Karpas-422 (cell line): ENCODE data around the gene MDH2. TPM values are rescaled to one million over a fixed set of nuclear protein-coding genes. Genes with fewer than 3 reads are reported as not detected.
"Not testable (repeated sequence)": the region's sequence is repeated elsewhere in the genome, so short reads cannot be mapped to it uniquely, and the experiment has no call there.

Experiments used
- DNase-seq: peaks from one replicate; pipeline ENCODE4 v3.0.0-alpha.2; 2015
- H2AFZ ChIP-seq: fragments of 200-600 bp; sonication (generic); 2 replicates; pipeline ENCODE4 v1.6.1; 2014; ENCODE audit warnings: antibody characterized with exemption, low read length, mixed read lengths
- H3K27ac ChIP-seq: fragments of 200-600 bp; sonication (generic); 2 replicates; pipeline ENCODE4 v1.5.1; 2014; ENCODE audit warnings: mild to moderate bottlenecking, low read length, moderate library complexity
- H3K27me3 ChIP-seq: fragments of 200-600 bp; sonication (generic); 2 replicates; pipeline ENCODE4 v1.6.1; 2014; ENCODE audit warnings: low read length, mixed read lengths
- H3K36me3 ChIP-seq: fragments of 200-600 bp; sonication (generic); 2 replicates; pipeline ENCODE4 v1.6.1; 2014; ENCODE audit warnings: low read length, mixed read lengths; ENCODE audit not compliant: insufficient read depth
- H3K4me1 ChIP-seq: fragments of 200-600 bp; sonication (generic); 2 replicates; pipeline ENCODE4 v1.6.1; 2014; ENCODE audit warnings: mild to moderate bottlenecking, low read length, mixed read lengths
- H3K4me2 ChIP-seq: fragments of 200-600 bp; sonication (generic); 2 replicates; pipeline ENCODE4 v1.6.1; 2014; ENCODE audit warnings: low read length, low read depth, mild to moderate bottlenecking; ENCODE audit not compliant: poor library complexity, severe bottlenecking
- H3K4me3 ChIP-seq: fragments of 200-600 bp; sonication (generic); 2 replicates; pipeline ENCODE4 v1.5.1; 2014; ENCODE audit warnings: mild to moderate bottlenecking, antibody characterized with exemption, low read length, mixed read lengths
- H3K79me2 ChIP-seq: fragments of 200-600 bp; sonication (generic); 2 replicates; pipeline ENCODE4 v1.6.1; 2014; ENCODE audit warnings: mild to moderate bottlenecking, low read length, mixed read lengths
- H3K9ac ChIP-seq: fragments of 200-600 bp; sonication (generic); 2 replicates; pipeline ENCODE4 v1.6.0; 2014; ENCODE audit warnings: low read length
- H3K9me2 ChIP-seq: fragments of 200-600 bp; sonication (generic), shearing (Covaris generic); replicated peaks from 2 replicates; pipeline ENCODE4 v1.6.0; 2014; ENCODE audit warnings: mild to moderate bottlenecking, low read length, moderate library complexity; ENCODE audit not compliant: insufficient read depth
- H3K9me3 ChIP-seq: fragments of 300-700, 200-600 bp; sonication (generic); 2 replicates; pipeline ENCODE4 v1.6.1; 2014; ENCODE audit warnings: low read length, mixed read lengths
- H4K20me1 ChIP-seq: fragments of 200-600 bp; sonication (generic); 2 replicates; pipeline ENCODE4 v1.6.1; 2014; ENCODE audit warnings: mild to moderate bottlenecking, antibody characterized with exemption, low read length, low read depth; ENCODE audit not compliant: insufficient read depth
- total RNA-seq: library from RNA; depleted of rRNA; stranded (reverse); fragments of >200 nt; shearing (Covaris generic); gene quantifications from 2 replicates; pipeline ENCODE4 v1.2.3, GENCODE V29; 2014; ENCODE audit warnings: low replicate concordance

MDH2 gene
- total RNA-seq, 1 experiment from 2014 or later, result 142 TPM

GRCh38 chr7:76029682-76030081 is 18.2 kb upstream of the MDH2 start:
- not testable (repeated sequence) for H3K4me1 ChIP-seq, H3K27me3 ChIP-seq, H3K79me2 ChIP-seq, H3K9me2 ChIP-seq, H3K9ac ChIP-seq, DNase-seq, H4K20me1 ChIP-seq, H3K27ac ChIP-seq, H3K4me3 ChIP-seq, H2AFZ ChIP-seq, H3K9me3 ChIP-seq, H3K4me2 ChIP-seq, H3K36me3 ChIP-seq

GRCh38 chr7:76031964-76032363 is 15.9 kb upstream of the MDH2 start:
- no peak overlapping the region for H3K9ac ChIP-seq
- no peaks in the 10 kb centered on the region for H3K9me2 ChIP-seq
- no peak overlapping the region for H3K4me2 ChIP-seq
- H3K27ac ChIP-seq, result no peak overlapping the region
- no peak overlapping the region for H3K4me3 ChIP-seq
- H3K9me3 ChIP-seq, result no peaks in the 10 kb centered on the region
- no peaks in the 10 kb centered on the region for H3K36me3 ChIP-seq
- H3K79me2 ChIP-seq, result no peaks in the 10 kb centered on the region
- H4K20me1 ChIP-seq, result no peaks in the 10 kb centered on the region
- no peak for DNase-seq
- no peaks in the 10 kb centered on the region for H3K27me3 ChIP-seq
- H2AFZ ChIP-seq, result no peak overlapping the region
- H3K4me1 ChIP-seq, result no peaks in the 10 kb centered on the region

GRCh38 chr7:76037310-76037709 is 10.6 kb upstream of the MDH2 start:
- H3K4me2 ChIP-seq, result no peak overlapping the region
- no peak overlapping the region for H2AFZ ChIP-seq
- no peak overlapping the region for H3K9ac ChIP-seq
- no peaks in the 10 kb centered on the region for H3K9me2 ChIP-seq
- no peaks in the 10 kb centered on the region for H3K36me3 ChIP-seq
- no peaks in the 10 kb centered on the region for H4K20me1 ChIP-seq
- H3K79me2 ChIP-seq, result peaks cover 10% of the 10 kb centered on the region
- no peak for DNase-seq
- no peak overlapping the region for H3K27ac ChIP-seq
- no peak overlapping the region for H3K4me3 ChIP-seq
- no peaks in the 10 kb centered on the region for H3K4me1 ChIP-seq
- H3K27me3 ChIP-seq, result no peaks in the 10 kb centered on the region
- no peaks in the 10 kb centered on the region for H3K9me3 ChIP-seq

- H3K36me3 ChIP-seq, result no peaks in the 10 kb centered on the region
- H3K27me3 ChIP-seq, result no peaks in the 10 kb centered on the region
- H4K20me1 ChIP-seq, result no peaks in the 10 kb centered on the region
- no peak overlapping the region for H3K27ac ChIP-seq
- H3K9me2 ChIP-seq, result no peaks in the 10 kb centered on the region
- no peaks in the 10 kb centered on the region for H3K9me3 ChIP-seq
- H3K4me1 ChIP-seq, result peaks cover 3% of the 10 kb centered on the region; the same call in 1 of the 2 replicates
- H3K4me2 ChIP-seq, result no peak overlapping the region
- DNase-seq, result no peak
- peaks cover 34% of the 10 kb centered on the region for H3K79me2 ChIP-seq
- no peak overlapping the region for H3K9ac ChIP-seq
- H2AFZ ChIP-seq, result no peak overlapping the region
- no peak overlapping the region for H3K4me3 ChIP-seq
Observed at GRCh38 chr7:76040126-76040525, 7.8 kb upstream of the MDH2 start.

- Histone ChIP-seq H2AFZ (no peak overlapping the region), H3K27me3 (no peaks in the 10 kb centered on the region), H3K4me1 (peaks cover 21% of the 10 kb centered on the region), H3K36me3 (0 out of 2 replicates have a peak, but pooled peaks cover 4% of the 10 kb centered on the region), H3K9me3 (no peaks in the 10 kb centered on the region), H3K4me2 (no peak overlapping the region), H3K79me2 (peaks cover 75% of the 10 kb centered on the region), H3K4me3 (no peak overlapping the region), H4K20me1 (peaks cover 5% of the 10 kb centered on the region; the same call in 1 of the 2 replicates), H3K9ac (no peak overlapping the region), H3K9me2 (no peaks in the 10 kb centered on the region), H3K27ac (no peak overlapping the region)
- no peak for DNase-seq
Observed at GRCh38 chr7:76044375-76044865, 3.5 kb upstream of the MDH2 start.

GRCh38 chr7:76047305-76047810 is 548 bp upstream of the MDH2 start:
- Histone ChIP-seq H2AFZ (0 out of 2 replicates have a peak overlapping the region, but pooled peaks have one; percentile 25), H3K79me2 (peaks cover 94% of the 10 kb centered on the region), H3K9me3 (no peaks in the 10 kb centered on the region), H3K9ac (peak overlapping the region; percentile 99), H4K20me1 (peaks cover 16% of the 10 kb centered on the region; the same call in 1 of the 2 replicates), H3K36me3 (0 out of 2 replicates have a peak, but pooled peaks cover 4% of the 10 kb centered on the region), H3K27ac (no peak overlapping the region), H3K4me2 (peak overlapping the region; percentile 83), H3K9me2 (no peaks in the 10 kb centered on the region), H3K4me3 (peak overlapping the region; percentile 99), H3K4me1 (peaks cover 29% of the 10 kb centered on the region), H3K27me3 (no peaks in the 10 kb centered on the region)
- peak; percentile 54 for DNase-seq

GRCh38 chr7:76048668-76048988 is 722 bp downstream of the MDH2 start:
- Histone ChIP-seq H3K9me2 (no peaks in the 10 kb centered on the region), H3K79me2 (peaks cover 98% of the 10 kb centered on the region), H3K27me3 (no peaks in the 10 kb centered on the region), H4K20me1 (peaks cover 20% of the 10 kb centered on the region), H3K4me2 (peak overlapping the region; percentile 83), H3K36me3 (0 out of 2 replicates have a peak, but pooled peaks cover 4% of the 10 kb centered on the region), H3K27ac (peak overlapping the region; percentile 83), H3K9me3 (no peaks in the 10 kb centered on the region), H3K4me1 (peaks cover 29% of the 10 kb centered on the region), H3K4me3 (peak overlapping the region; percentile 99), H3K9ac (peak overlapping the region; percentile 99), H2AFZ (no peak overlapping the region)
- DNase-seq, result peak; percentile 75

GRCh38 chr7:76049295-76049694 is 1.4 kb downstream of the MDH2 start:
- Histone ChIP-seq H4K20me1 (peaks cover 26% of the 10 kb centered on the region), H3K9ac (peak overlapping the region; percentile 99), H3K4me1 (peaks cover 29% of the 10 kb centered on the region), H3K9me2 (no peaks in the 10 kb centered on the region), H2AFZ (no peak overlapping the region), H3K4me3 (peak overlapping the region; percentile 99), H3K9me3 (no peaks in the 10 kb centered on the region), H3K27me3 (no peaks in the 10 kb centered on the region), H3K79me2 (peaks cover 98% of the 10 kb centered on the region), H3K36me3 (peaks cover 7% of the 10 kb centered on the region; the same call in 1 of the 2 replicates), H3K4me2 (peak overlapping the region; percentile 83), H3K27ac (peak overlapping the region; percentile 83; the same call in 1 of the 2 replicates)
- no peak for DNase-seq
